H9 (cell line): Measurements from ENCODE around the gene DDX51. TPM values are rescaled to one million over a fixed set of nuclear protein-coding genes. Genes with fewer than 3 reads are reported as not detected.

ENCODE experiments used
- DNase-seq: peaks from one replicate; pipeline ENCODE4 v3.0.0-alpha.2; 2017
- H2AFZ ChIP-seq: one replicate; pipeline ENCODE4 v1.6.1; 2013; ENCODE audit warnings: mild to moderate bottlenecking, low read length, control low read depth, moderate library complexity
- H2AK5ac ChIP-seq: 2 replicates; pipeline ENCODE4 v1.6.1; 2013; ENCODE audit warnings: low read length, control low read depth, mixed read lengths; ENCODE audit not compliant: insufficient read length
- H2BK120ac ChIP-seq: one replicate; pipeline ENCODE4 v1.6.1; 2013; ENCODE audit warnings: low read depth, mild to moderate bottlenecking, low read length, control low read depth, inconsistent platforms; ENCODE audit not compliant: poor library complexity, severe bottlenecking
- H2BK12ac ChIP-seq: 2 replicates; pipeline ENCODE4 v1.6.1; 2013; ENCODE audit warnings: low read length, control low read depth, mixed read lengths, low read depth; ENCODE audit not compliant: insufficient read length
- H2BK15ac ChIP-seq: 2 replicates; pipeline ENCODE4 v1.6.1; 2013; ENCODE audit warnings: low read depth, low read length, control low read depth
- H2BK20ac ChIP-seq: one replicate; pipeline ENCODE4 v1.6.1; 2013; ENCODE audit warnings: low read depth, mild to moderate bottlenecking, low read length, control low read depth, inconsistent platforms; ENCODE audit not compliant: poor library complexity, severe bottlenecking
- H2BK5ac ChIP-seq: 2 replicates; pipeline ENCODE4 v1.6.1; 2013; ENCODE audit warnings: low read length, control low read depth, mixed read lengths; ENCODE audit not compliant: insufficient read length
- H3K14ac ChIP-seq: 2 replicates; pipeline ENCODE4 v1.6.1; 2013; ENCODE audit warnings: low read length, control low read depth; ENCODE audit not compliant: insufficient read depth
- H3K18ac ChIP-seq: 2 replicates; pipeline ENCODE4 v1.6.1; 2013; ENCODE audit warnings: low read depth, mild to moderate bottlenecking, mixed read lengths, low read length, control low read depth; ENCODE audit not compliant: insufficient read length
- H3K23ac ChIP-seq: 2 replicates; pipeline ENCODE4 v1.6.1; 2013; ENCODE audit warnings: low read length, control low read depth, mixed read lengths, low read depth; ENCODE audit not compliant: insufficient read length
- H3K23me2 ChIP-seq: 2 replicates; pipeline ENCODE4 v1.6.1; 2013; ENCODE audit warnings: low read depth, mild to moderate bottlenecking, mixed read lengths, low read length, control low read depth; ENCODE audit not compliant: insufficient read length, poor library complexity, severe bottlenecking
- H3K27ac ChIP-seq: 2 replicates; pipeline ENCODE4 v1.5.1; 2013; ENCODE audit warnings: low read length, control low read depth, mixed read lengths, low read depth; ENCODE audit not compliant: insufficient read length
- H3K27me3 ChIP-seq: 2 replicates; pipeline ENCODE4 v1.6.1; 2013; ENCODE audit warnings: low read length, control low read depth, inconsistent platforms; ENCODE audit not compliant: insufficient read depth
- H3K4ac ChIP-seq: 2 replicates; pipeline ENCODE4 v1.6.1; 2013; ENCODE audit warnings: low read depth, mild to moderate bottlenecking, control low read depth, inconsistent platforms, low read length, moderate library complexity
- H3K4me1 ChIP-seq: 2 replicates; pipeline ENCODE4 v1.6.1; 2013; ENCODE audit warnings: low read length, control low read depth, inconsistent platforms; ENCODE audit not compliant: insufficient read depth
- H3K4me2 ChIP-seq: 2 replicates; pipeline ENCODE4 v1.6.1; 2013; ENCODE audit warnings: low read length, control low read depth, mixed read lengths; ENCODE audit not compliant: insufficient read length, insufficient read depth
- H3K56ac ChIP-seq: 2 replicates; pipeline ENCODE4 v1.6.1; 2013; ENCODE audit warnings: low read depth, mild to moderate bottlenecking, mixed read lengths, low read length, control low read depth; ENCODE audit not compliant: insufficient read length
- H3K79me1 ChIP-seq: 2 replicates; pipeline ENCODE4 v1.6.1; 2013; ENCODE audit warnings: low read depth, mild to moderate bottlenecking, moderate library complexity, low read length, control low read depth, inconsistent platforms; ENCODE audit not compliant: insufficient read depth, poor library complexity, severe bottlenecking
- H3K79me2 ChIP-seq: 2 replicates; pipeline ENCODE4 v1.6.1; 2013; ENCODE audit warnings: low read length, control low read depth, inconsistent platforms; ENCODE audit not compliant: insufficient read depth
- H3K9ac ChIP-seq: 2 replicates; pipeline ENCODE4 v1.6.1; 2013; ENCODE audit warnings: low read length, control low read depth, mixed read lengths; ENCODE audit not compliant: insufficient read length; ENCODE audit errors: extremely low read depth
- H3K9me3 ChIP-seq: one replicate; pipeline ENCODE4 v1.6.1; 2013; ENCODE audit warnings: low read depth, low read length, inconsistent platforms; ENCODE audit not compliant: control insufficient read depth
- H3T11ph ChIP-seq: one replicate; pipeline ENCODE4 v1.6.1; 2013; ENCODE audit warnings: mild to moderate bottlenecking, low read length, control low read depth, inconsistent platforms
- H4K20me1 ChIP-seq: one replicate; pipeline ENCODE4 v1.6.1; 2013; ENCODE audit not compliant: control insufficient read depth, insufficient read length, insufficient read depth
- H4K5ac ChIP-seq: 2 replicates; pipeline ENCODE4 v1.6.1; 2013; ENCODE audit warnings: low read depth, mild to moderate bottlenecking, mixed read lengths, low read length, control low read depth; ENCODE audit not compliant: insufficient read length
- H4K8ac ChIP-seq: replicated peaks from 2 replicates; pipeline ENCODE4 v1.6.1; 2013; ENCODE audit warnings: low read length, control low read depth, mixed read lengths, low read depth; ENCODE audit not compliant: insufficient read length
- H4K91ac ChIP-seq: 2 replicates; pipeline ENCODE4 v1.6.1; 2013; ENCODE audit warnings: low read depth, mild to moderate bottlenecking, moderate library complexity, mixed read lengths, low read length, control low read depth; ENCODE audit not compliant: insufficient read length
- H3K27ac Mint-ChIP-seq, 3 experiments: 2 replicates in 2 of 3; 3 replicates in 1 of 3; pipeline ENCODE4 v1.8.0; 2020 to 2021; ENCODE audit warnings: mixed read lengths in 3 of 3, mild to moderate bottlenecking in 1 of 3, moderate library complexity in 1 of 3
- H3K27me3 Mint-ChIP-seq: 2 replicates; pipeline ENCODE4 v1.8.0; 2021; ENCODE audit warnings: low read depth, mild to moderate bottlenecking, moderate library complexity, mixed read lengths
- H3K36me3 Mint-ChIP-seq, 3 experiments: 2 replicates in 2 of 3; 3 replicates in 1 of 3; pipeline ENCODE4 v1.8.0; 2020 to 2021; ENCODE audit warnings: low read depth in 3 of 3, mixed read lengths in 3 of 3; ENCODE audit not compliant: insufficient read depth in 1 of 3
- H3K4me1 Mint-ChIP-seq, 2 experiments: 2 replicates each; pipeline ENCODE4 v1.8.0; 2020; ENCODE audit warnings: mixed read lengths in 2 of 2
- H3K4me3 Mint-ChIP-seq, 2 experiments: 2 replicates in 1 of 2; 3 replicates in 1 of 2; pipeline ENCODE4 v1.8.0; 2020 to 2021; ENCODE audit warnings: mild to moderate bottlenecking in 2 of 2, mixed read lengths in 2 of 2, moderate library complexity in 1 of 2
- H3K9me3 Mint-ChIP-seq, 2 experiments: 2 replicates in 1 of 2; 3 replicates in 1 of 2; pipeline ENCODE4 v1.8.0; 2020; ENCODE audit warnings: mild to moderate bottlenecking in 2 of 2, mixed read lengths in 2 of 2, moderate library complexity in 1 of 2
- CTCF ChIP-seq: fragments of 200-600 bp; sonication (generic); conservative IDR thresholded peaks from 3 replicates; pipeline ENCODE4 v1.8.0; 2021; ENCODE audit warnings: antibody characterized with exemption, mild to moderate bottlenecking
- WGBS: extraction: QIAGEN DNeasy Blood & Tissue Kit; methylation state at CpG from one replicate; pipeline ENCODE4 v1.1.7; 2013; ENCODE audit warnings: missing lambda C conversion rate, low lambda C conversion rate, mixed read lengths; ENCODE audit not compliant: insufficient read length; ENCODE audit errors: extremely low coverage; 5-methylcytosine and 5-hydroxymethylcytosine counted together
- total RNA-seq: library from RNA; stranded (reverse); gene quantifications from 2 replicates; pipeline ENCODE4 v1.2.1, GENCODE V29; 2021

Gene DDX51
- total RNA-seq, 1 experiment from 2014 or later = 37.9 TPM

GRCh38 chr12:132127041-132127440 lies 17.1 kb downstream of the DDX51 start:
- no peak overlapping the region for H4K91ac ChIP-seq
- no peak overlapping the region for H2AFZ ChIP-seq
- H3K56ac ChIP-seq = no peak overlapping the region
- H3K23me2 ChIP-seq = no peaks in the 10 kb centered on the region
- no peak overlapping the region for H3K23ac ChIP-seq
- Mint-ChIP-seq H3K9me3 (peaks cover 41 to 50% of the 10 kb centered on the region in 2 experiments), H3K27me3 (peaks cover 30% of the 10 kb centered on the region), H3K4me1 (no peaks in the 10 kb centered on the region), H3K36me3 (peaks cover 60 to 82% (median 61%) of the 10 kb centered on the region in 3 experiments), H3K27ac (no peak overlapping the region), H3K4me3 (no peak overlapping the region)
- H2BK120ac ChIP-seq = no peak overlapping the region
- no peak for DNase-seq
- no peak overlapping the region for H2BK5ac ChIP-seq
- no peaks in the 10 kb centered on the region for H3K4me1 ChIP-seq
- H2AK5ac ChIP-seq = no peak overlapping the region
- TF ChIP-seq CTCF = no peak
- no peak overlapping the region for H2BK20ac ChIP-seq
- no peak overlapping the region for H3K4me2 ChIP-seq
- H4K5ac ChIP-seq = no peak overlapping the region
- no peaks in the 10 kb centered on the region for H3K27me3 ChIP-seq
- no CpG with 5 or more reads among the region's 8 CpGs for WGBS
- no peak overlapping the region for H3K18ac ChIP-seq
- H3K79me2 ChIP-seq = no peaks in the 10 kb centered on the region
- no peak overlapping the region for H3K14ac ChIP-seq
- no peaks in the 10 kb centered on the region for H3K79me1 ChIP-seq
- no peak overlapping the region for H3K27ac ChIP-seq
- no peak overlapping the region for H3T11ph ChIP-seq
- H2BK15ac ChIP-seq = no peak overlapping the region
- H3K4ac ChIP-seq = no peak overlapping the region
- no peak overlapping the region for H4K8ac ChIP-seq
- H2BK12ac ChIP-seq = no peak overlapping the region
- H3K9me3 ChIP-seq = peaks cover 21% of the 10 kb centered on the region
- H4K20me1 ChIP-seq = no peaks in the 10 kb centered on the region
- no peak overlapping the region for H3K9ac ChIP-seq
